KOPT-K1 (cell line): Measurements from ENCODE around the gene CAV1.

Experiments
- H3K27ac ChIP-seq: fragments of 200-600 bp; sonication (generic); 2 replicates; pipeline ENCODE4 v1.5.1; 2016; ENCODE audit warnings: antibody characterized with exemption, mild to moderate bottlenecking, low read depth, low read length; ENCODE audit not compliant: poor library complexity, severe bottlenecking
- H3K36me3 ChIP-seq: fragments of 200-600 bp; sonication (generic); 2 replicates; pipeline ENCODE4 v1.5.1; 2017; ENCODE audit warnings: antibody characterized with exemption, mild to moderate bottlenecking, low read length, moderate library complexity; ENCODE audit not compliant: insufficient read depth
- H3K9me3 ChIP-seq: fragments of 200-600 bp; sonication (generic); 2 replicates; pipeline ENCODE4 v1.5.1; 2017; ENCODE audit warnings: antibody characterized with exemption, low read length, mild to moderate bottlenecking; ENCODE audit not compliant: insufficient read depth, poor library complexity, severe bottlenecking

Gene CAV1

DNA sequence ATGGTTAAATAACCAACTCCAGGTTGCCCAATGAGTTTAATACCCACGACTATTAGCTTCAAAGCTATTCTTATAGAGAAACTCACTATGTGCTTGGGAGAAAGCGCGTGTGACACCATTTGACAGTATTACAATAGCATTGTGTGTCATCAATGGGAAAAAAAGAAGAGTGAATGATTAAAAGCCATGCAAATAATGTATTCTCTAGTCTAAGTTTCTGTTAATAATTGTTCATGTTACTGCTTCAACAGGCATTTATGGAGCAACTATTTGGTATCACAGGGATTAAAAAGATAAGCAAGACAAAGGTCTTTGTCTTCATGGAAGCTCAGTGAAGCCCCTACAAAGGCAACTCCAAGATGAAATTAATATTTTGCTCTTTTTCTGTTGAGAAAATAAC lies 47.2 kb downstream of the CAV1 start:
- Histone ChIP-seq H3K9me3 (no peaks in the 10 kb centered on the region), H3K36me3 (no peaks in the 10 kb centered on the region), H3K27ac (no peak overlapping the region)

DNA sequence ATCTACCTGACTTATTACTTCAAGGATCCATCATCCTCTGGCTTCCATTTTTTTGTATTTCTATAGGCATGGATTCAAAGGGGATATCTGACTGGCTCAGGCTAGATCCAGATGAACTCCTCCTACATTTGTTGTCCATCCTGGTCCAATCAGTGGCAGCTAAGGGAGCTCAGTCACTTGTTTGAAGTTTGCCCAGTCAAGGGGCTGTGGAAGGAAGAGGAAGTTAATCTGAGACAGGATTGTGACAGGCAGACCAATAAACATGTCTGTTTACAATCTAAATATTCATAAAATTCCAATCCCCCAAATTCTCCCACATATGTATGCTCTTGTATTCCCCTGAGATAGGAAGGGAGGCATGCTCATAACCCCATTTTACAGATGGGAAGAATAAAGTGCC lies 48.7 kb downstream of the CAV1 start:
- no peaks in the 10 kb centered on the region for H3K9me3 ChIP-seq
- no peak overlapping the region for H3K27ac ChIP-seq
- no peaks in the 10 kb centered on the region for H3K36me3 ChIP-seq

DNA sequence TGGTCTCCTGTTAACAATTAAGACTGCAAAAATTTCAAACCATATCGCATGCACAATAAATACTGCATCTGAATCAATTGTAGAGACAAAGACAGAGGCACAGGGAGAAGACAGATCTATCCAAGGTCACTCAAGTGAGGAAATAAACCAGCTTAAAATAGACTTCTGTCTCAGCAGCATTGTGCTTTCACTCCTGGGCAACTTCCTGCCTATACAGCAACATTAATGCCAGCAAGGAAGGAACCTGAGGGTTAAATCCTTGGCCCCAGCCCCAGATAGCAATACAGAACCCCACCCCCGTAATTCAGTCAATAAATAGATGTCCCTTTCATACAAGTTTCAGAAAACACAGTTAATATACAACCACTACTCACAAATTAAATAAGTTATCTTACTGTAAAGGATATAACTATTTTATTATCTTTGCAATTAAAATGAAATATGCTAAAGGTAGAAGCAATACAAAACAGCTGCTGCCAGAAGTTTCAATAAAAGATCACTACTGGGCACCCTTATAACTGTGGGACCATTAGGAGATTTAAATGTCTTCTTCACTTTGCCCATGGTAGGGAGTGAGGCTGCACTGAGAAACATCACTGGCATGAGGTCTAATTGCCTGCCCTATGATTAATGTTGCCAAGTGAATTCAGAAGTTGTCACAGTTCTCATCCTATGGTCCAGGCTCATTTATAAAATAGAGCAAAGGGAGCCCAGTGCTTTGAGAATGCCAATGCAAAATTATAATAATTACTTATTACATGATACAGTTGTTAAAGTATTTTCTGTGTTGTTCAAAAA lies 49.4 kb downstream of the CAV1 start:
- no peaks in the 10 kb centered on the region for H3K9me3 ChIP-seq
- H3K27ac ChIP-seq: no peak overlapping the region
- no peaks in the 10 kb centered on the region for H3K36me3 ChIP-seq

DNA sequence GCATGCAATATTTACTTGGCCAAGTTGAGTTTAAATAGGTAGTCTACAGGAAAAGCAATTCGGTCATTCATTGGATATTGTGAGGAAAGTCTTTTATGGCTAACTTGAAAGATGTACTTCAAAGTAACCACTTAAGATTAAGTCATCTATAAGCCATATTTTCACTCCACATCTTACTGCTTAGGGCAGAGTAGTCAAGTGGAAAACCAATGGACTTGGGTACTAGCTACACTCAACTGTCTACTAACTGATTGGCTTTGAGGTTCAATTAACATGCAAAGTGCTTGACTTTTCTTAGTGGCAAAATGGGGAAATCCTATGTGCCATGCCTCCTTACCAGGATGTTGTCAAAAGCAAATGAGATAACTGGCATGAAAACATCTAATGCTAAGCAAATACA lies 51.0 kb downstream of the CAV1 start:
- Histone ChIP-seq H3K27ac (no peak overlapping the region), H3K9me3 (no peaks in the 10 kb centered on the region), H3K36me3 (no peaks in the 10 kb centered on the region)

DNA sequence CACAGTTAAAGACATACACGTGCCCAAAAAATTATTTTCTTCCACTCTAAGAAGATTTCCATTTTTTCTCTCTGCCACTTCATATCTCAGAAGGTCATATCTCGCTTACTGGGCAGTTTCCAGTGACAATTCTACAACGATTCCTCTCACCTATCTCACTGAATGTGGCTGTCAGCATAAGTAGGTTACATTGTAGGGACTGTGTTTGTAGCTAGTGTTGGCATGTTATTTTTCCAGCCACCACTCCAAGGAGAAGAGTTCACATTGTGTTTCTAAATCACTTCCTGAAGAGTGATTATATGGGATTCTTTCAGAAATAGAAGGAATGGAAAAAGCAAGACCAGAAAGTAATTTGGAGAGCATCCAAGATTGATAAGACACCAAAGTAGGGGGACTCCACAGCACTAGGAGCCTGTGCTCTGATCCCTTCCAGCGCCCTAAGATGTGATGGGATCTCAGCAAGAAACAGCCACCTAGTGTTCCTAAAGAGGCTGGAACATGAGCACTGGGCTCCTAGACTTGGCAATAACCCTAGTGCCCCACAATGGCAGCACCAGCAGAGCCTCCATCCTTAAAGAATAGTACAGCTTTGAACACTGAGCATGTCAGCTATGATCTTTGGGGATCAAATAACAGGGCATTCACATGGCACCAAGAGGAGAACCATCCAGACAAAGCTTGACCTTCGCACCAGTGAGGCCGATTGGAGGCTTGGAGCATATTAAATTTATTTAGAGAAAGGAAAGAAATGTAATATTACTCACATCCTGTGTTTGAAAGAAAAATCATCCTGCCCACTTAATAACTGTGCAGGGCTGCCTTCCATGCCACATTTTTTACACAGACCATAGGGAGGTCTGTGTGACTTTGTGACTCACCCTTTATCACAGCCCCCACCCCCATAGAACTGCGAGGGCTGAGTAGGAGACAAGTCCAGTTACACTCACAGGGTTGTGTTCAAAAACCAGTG lies 51.8 kb downstream of the CAV1 start:
- Histone ChIP-seq H3K9me3 (no peaks in the 10 kb centered on the region), H3K36me3 (no peaks in the 10 kb centered on the region), H3K27ac (no peak overlapping the region)

DNA sequence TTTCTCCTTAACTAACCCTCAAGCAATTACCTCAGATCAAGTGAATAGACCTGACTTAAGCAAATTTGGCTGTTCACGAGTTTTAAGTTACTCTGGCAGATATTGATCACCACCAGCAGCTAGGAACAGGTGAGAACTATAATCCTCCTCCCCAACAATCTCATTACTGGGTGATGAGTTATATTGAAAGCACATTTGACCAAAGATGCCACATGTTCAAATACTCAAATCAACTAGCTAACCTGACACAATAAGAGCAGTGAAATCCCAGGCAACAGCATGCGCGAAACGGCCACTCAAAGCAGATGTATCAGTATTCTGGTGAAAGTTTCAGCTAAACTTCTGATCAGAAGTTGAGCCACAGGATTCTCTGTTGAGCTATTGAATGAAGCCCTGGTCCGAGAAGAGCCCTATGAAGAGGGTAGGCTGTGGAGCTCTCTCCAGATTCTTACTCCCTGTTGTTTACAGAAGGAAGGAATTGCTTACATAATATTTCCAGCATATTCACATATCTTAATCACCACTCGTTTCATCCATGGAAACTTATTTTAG lies 52.6 kb downstream of the CAV1 start:
- H3K36me3 ChIP-seq: no peaks in the 10 kb centered on the region
- H3K27ac ChIP-seq: no peak overlapping the region
- H3K9me3 ChIP-seq: no peaks in the 10 kb centered on the region

DNA sequence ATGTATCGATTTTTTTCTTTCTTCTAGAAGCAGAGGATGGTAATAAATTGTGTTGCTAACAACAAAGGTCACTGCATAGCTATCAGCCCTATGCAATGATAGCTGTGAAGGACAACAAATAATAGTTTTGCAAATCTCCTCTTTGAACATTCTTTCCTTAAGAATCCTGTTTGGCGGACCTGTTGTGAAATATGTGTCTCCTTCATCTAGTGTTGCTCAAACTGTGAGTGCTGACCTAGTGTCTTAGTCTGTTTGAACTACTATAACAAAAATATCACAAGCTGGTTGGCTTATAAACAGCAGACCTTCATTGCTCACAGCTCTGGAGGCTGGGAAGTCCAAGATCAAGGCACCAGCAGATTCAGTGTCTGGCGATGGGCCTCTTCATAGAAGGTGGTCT lies 53.7 kb downstream of the CAV1 start:
- H3K27ac ChIP-seq: no peak overlapping the region
- H3K9me3 ChIP-seq: no peaks in the 10 kb centered on the region
- H3K36me3 ChIP-seq: no peaks in the 10 kb centered on the region

DNA sequence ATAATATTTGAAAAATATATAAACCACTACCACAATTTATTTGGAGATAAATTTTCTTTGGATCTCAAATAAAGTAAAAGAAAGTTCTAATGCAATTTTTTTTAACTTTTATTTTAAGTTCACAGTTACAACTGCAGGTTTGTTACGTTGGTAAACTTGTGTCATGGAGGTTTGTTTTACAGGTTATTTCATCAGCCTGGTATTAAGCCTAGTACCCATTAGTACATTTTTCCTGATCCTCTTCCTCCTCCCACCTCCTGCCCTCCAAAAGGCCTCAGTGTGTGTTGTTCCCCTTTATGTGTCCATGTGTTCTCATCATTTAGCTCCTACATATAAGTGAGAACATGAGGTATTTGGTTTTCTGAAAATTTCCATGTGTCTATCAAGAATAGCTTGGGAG lies 54.5 kb downstream of the CAV1 start:
- Histone ChIP-seq H3K9me3 (no peaks in the 10 kb centered on the region), H3K36me3 (no peaks in the 10 kb centered on the region), H3K27ac (no peak overlapping the region)

DNA sequence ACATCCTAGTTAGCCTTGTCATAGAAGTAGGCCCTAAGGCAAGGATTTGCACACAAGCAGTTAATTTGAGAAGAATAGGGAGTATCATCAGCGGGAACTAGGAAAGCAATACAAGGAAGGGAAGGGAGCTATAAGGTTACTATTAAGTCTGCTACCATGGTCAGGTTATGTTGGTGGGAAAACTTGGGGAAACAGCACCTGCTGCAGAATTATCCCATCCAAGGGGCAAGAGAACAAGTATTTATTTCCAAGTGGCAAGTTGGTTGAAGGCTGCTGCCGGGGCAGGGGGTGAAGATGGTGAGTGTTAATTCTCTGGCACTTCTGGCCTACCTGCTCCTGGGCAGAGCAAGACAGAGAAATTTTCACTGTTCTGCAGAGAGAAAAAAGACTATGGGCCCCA lies 55.0 kb downstream of the CAV1 start:
- Histone ChIP-seq H3K36me3 (no peaks in the 10 kb centered on the region), H3K27ac (no peak overlapping the region), H3K9me3 (no peaks in the 10 kb centered on the region)

DNA sequence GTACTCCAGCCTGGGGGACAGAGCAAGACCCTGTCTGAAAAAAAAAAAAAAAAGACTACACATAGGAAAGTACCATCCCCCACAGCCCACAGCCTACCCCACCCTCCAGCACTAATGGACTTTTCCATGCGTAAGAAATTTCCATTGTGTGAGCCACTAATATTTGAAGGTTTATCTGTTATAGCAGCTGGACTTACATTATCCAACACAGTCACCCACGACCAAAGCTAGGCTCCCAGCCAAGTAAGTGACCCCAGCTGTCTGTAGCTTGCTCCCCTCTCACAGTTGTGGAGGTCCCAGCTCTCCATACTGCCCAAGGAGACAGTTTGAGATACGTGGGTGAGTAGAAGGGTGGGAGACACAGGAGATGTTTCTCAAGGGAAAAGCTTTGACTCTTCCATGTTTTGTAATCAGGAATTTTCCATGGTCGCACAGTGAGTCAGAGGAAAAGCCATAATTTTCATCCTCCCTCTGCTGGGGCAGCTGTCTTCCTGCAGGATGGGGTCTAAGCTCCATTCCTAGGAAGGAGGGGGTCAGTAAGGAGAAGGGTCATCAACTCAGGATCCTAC lies 57.4 kb downstream of the CAV1 start:
- H3K27ac ChIP-seq: no peak overlapping the region
- no peaks in the 10 kb centered on the region for H3K36me3 ChIP-seq
- H3K9me3 ChIP-seq: no peaks in the 10 kb centered on the region

DNA sequence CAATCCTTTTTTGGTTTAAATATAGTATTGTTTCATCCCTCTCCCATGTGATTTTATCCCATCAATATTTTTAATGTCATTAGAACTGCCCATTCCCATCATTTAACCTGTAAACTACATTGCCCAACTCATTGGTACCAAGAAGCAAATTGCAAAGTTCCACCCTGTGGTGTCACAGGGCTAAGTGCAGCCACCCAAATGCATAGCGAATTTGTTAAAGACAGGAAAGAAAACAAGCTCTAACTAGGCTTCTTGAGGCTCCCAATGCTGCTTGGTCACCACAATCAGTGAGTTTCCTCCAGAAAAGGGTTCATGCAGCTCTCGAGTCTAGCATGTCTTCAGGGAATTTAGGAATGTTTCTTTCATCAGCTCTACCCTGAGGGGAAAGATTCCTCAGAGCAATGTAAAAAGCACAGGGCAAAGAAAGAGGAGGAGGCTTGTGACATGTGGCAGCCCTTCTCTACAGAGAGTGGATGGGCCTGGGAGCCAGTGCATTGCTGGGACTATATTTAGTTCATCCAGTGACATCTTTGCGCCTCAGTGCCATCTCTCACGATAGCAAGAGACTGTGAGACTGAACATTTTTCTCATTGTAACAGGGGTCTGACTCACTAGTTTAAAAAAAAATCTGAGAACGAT lies 58.1 kb downstream of the CAV1 start:
- H3K27ac ChIP-seq: no peak overlapping the region

DNA sequence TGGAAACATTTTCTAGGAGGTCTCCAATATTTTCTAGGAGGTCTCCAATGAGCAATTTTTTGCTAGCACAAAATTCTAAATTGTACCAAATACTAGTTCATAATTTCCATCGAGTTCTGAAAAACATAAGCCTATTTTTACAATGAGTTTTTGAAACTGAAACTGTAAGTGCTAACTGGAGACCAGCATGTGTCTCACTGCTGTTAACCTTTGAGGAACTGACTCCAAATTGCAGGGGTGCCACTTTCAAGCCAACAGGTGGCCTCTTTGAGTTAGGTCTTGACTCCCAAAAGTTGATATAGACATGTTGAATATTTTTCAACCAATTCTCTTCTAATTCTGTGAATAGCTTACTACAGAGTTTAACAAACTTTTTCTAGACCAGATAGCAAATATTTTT lies 58.8 kb downstream of the CAV1 start:
- no peaks in the 10 kb centered on the region for H3K9me3 ChIP-seq
- no peaks in the 10 kb centered on the region for H3K36me3 ChIP-seq
- no peak overlapping the region for H3K27ac ChIP-seq

More for the DNA sequence above, 58.1 kb downstream of the CAV1 start:
- H3K36me3 ChIP-seq: no peaks in the 10 kb centered on the region
- H3K9me3 ChIP-seq: no peaks in the 10 kb centered on the region

DNA sequence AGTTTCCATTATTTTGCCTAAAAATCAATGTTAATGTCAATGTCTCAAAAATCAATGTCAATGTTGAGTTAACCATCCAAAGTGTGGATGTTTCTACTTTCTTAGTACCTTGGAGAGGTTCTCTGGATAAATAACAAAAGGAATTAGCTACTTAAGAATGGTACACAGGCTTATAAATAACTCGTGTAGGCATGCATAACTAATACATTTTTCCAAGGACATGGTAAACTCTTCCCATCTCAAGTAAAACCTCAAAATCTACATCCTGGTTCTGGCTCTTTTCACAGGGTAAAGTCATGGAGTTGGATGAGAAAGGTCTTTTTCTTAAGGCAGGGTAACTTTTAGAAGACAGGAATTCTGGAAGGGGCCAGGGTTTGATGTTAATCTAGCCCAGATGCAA lies 59.9 kb downstream of the CAV1 start:
- H3K9me3 ChIP-seq: no peaks in the 10 kb centered on the region
- no peak overlapping the region for H3K27ac ChIP-seq

DNA sequence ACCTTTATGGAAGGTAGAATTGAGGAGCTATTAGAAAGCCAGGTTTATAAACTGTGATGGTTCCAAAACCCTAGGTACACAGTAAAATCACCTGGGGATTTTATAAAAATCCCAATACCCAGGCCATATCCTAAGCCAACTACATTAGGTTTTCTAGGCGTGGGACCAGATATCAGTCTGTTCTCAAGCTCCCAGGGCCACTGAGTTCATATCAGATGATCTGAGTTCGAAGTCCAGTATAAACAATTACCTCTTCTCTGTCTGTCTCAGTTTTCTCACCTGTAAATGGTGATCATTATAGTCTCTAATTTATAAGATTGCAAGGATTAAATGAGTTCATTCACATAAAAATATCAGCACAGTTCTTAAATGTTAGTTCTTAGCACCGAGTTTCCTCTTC lies 60.6 kb downstream of the CAV1 start:
- H3K36me3 ChIP-seq: no peaks in the 10 kb centered on the region
- H3K9me3 ChIP-seq: no peaks in the 10 kb centered on the region
- H3K27ac ChIP-seq: no peak overlapping the region

More for the DNA sequence above, 59.9 kb downstream of the CAV1 start:
- no peaks in the 10 kb centered on the region for H3K36me3 ChIP-seq

DNA sequence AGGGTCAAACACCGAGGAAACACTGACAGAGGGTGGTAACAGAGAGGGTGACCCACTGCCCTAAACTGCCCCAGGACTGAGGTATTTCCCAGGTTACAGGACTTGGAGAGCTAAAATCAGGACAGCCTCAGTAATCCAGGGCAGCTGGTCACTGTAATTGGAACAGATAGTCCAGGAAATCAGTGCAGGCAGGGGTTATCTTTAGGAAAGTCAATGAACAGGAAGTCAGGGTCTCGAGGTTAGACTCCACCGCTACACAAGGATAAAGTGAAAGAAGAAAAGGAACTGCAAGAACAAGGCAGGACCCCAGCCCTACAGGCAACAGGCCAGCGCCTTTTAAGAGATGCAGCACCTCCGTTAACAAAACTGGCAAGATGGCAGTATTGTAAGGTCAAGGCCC lies 61.1 kb downstream of the CAV1 start:
- Histone ChIP-seq H3K27ac (no peak overlapping the region), H3K9me3 (no peaks in the 10 kb centered on the region), H3K36me3 (no peaks in the 10 kb centered on the region)
